SU-DHL-6 (cell line): ENCODE data around the gene UTP3.

ENCODE experiments used
- CTCF ChIP-seq: fragments of 200-600 bp; sonication (generic); IDR thresholded peaks from one replicate; pipeline ENCODE4 v1.5.1; 2017; ENCODE audit warnings: antibody characterized with exemption, mild to moderate bottlenecking, low read length, moderate library complexity; ENCODE audit not compliant: insufficient read depth, poor library complexity, severe bottlenecking
- EZH2phosphoT487 ChIP-seq: fragments of 200-600 bp; sonication (generic), shearing (Covaris generic); conservative IDR thresholded peaks from 2 replicates; pipeline ENCODE4 v1.6.1; 2018; ENCODE audit warnings: mild to moderate bottlenecking, antibody characterized with exemption, low read length, moderate library complexity, mixed read lengths

- TF ChIP-seq CTCF (no peak), EZH2phosphoT487 (no peak)
These were observed 11.7 kb upstream of the UTP3 start for GRCh38 chr4:70676554-70677090.
